Naive thymus-derived CD4-positive, alpha-beta T cell (primary cell): Measurements from ENCODE around the gene EFHC1. TPM values are rescaled to one million over a fixed set of nuclear protein-coding genes. Genes with fewer than 3 reads are reported as not detected.

Source experiments
- ATAC-seq: fragments of 150-1000 bp; cut with Tn5 transposase; 2 replicates; pipeline ENCODE4 v1.10.0; 2021; ENCODE audit warnings: mild to moderate bottlenecking, moderate library complexity
- CTCF ChIA-PET: fragments of 350-600 bp; sonication (Branson Sonifier 250); formaldehyde crosslinking; loops from one replicate; lab custom pipeline; 2021; ENCODE audit warnings: antibody characterized with exemption; lab: Charles Lee
- POLR2A ChIA-PET: fragments of 350-600 bp; sonication (Branson Sonifier 250); formaldehyde crosslinking; loops from one replicate; lab custom pipeline; 2021; ENCODE audit warnings: antibody characterized with exemption, inconsistent platforms; lab: Charles Lee
- DNase-seq, 9 donors: peaks; one replicate each; pipeline versions ENCODE4 v3.0.0 to v3.0.0-alpha.2; 2020 to 2022; ENCODE audit warnings: mixed read lengths in 1 of 9
- H3K27ac ChIP-seq: one replicate; pipeline ENCODE4 v1.7.0; 2013; ENCODE audit warnings: mild to moderate bottlenecking, low read depth, low read length, moderate library complexity
- H3K27me3 ChIP-seq, 2 donors: one replicate each; pipeline ENCODE4 v1.7.0; 2013; ENCODE audit warnings: low read length in 2 of 2, mild to moderate bottlenecking in 2 of 2, moderate library complexity in 2 of 2; ENCODE audit not compliant: control insufficient read depth in 2 of 2, insufficient read depth in 2 of 2
- H3K36me3 ChIP-seq, 3 experiments: 1 replicate in 2 of 3; 2 replicates in 1 of 3; pipeline ENCODE4 v1.7.0; 2013; ENCODE audit warnings: low read length in 3 of 3, mild to moderate bottlenecking in 3 of 3, moderate library complexity in 1 of 3; ENCODE audit not compliant: insufficient read depth in 3 of 3, control insufficient read depth in 2 of 3
- H3K4me1 ChIP-seq, 2 donors: one replicate each; pipeline ENCODE4 v1.7.0; 2013; ENCODE audit warnings: low read length in 2 of 2, mild to moderate bottlenecking in 2 of 2, moderate library complexity in 1 of 2; ENCODE audit not compliant: control insufficient read depth in 2 of 2, insufficient read depth in 2 of 2
- H3K4me3 ChIP-seq: 2 replicates; pipeline ENCODE4 v1.7.0; 2013; ENCODE audit warnings: mild to moderate bottlenecking, low read length
- H3K9me3 ChIP-seq, 3 experiments: 1 replicate in 2 of 3; 2 replicates in 1 of 3; pipeline ENCODE4 v1.7.0; 2013; ENCODE audit warnings: low read length in 3 of 3; ENCODE audit not compliant: control insufficient read depth in 2 of 3
- H3K27ac Mint-ChIP-seq, 9 donors: one replicate each; pipeline ENCODE4 v1.8.0; 2020 to 2022; ENCODE audit warnings: mixed read lengths in 9 of 9, mild to moderate bottlenecking in 8 of 9, moderate library complexity in 5 of 9, inconsistent platforms in 2 of 9
- H3K27me3 Mint-ChIP-seq, 5 donors: one replicate each; pipeline ENCODE4 v1.8.0; 2021 to 2022; ENCODE audit warnings: mixed read lengths in 5 of 5, mild to moderate bottlenecking in 1 of 5
- H3K36me3 Mint-ChIP-seq, 5 donors: one replicate each; pipeline ENCODE4 v1.8.0; 2020 to 2022; ENCODE audit warnings: mixed read lengths in 5 of 5, mild to moderate bottlenecking in 3 of 5, inconsistent platforms in 1 of 5
- H3K4me1 Mint-ChIP-seq, 7 donors: one replicate each; pipeline ENCODE4 v1.8.0; 2020 to 2022; ENCODE audit warnings: mixed read lengths in 7 of 7, mild to moderate bottlenecking in 3 of 7, inconsistent platforms in 1 of 7
- H3K4me3 Mint-ChIP-seq, 10 donors: one replicate each; pipeline ENCODE4 v1.8.0; 2020 to 2022; ENCODE audit warnings: mild to moderate bottlenecking in 10 of 10, mixed read lengths in 10 of 10, moderate library complexity in 6 of 10, inconsistent platforms in 2 of 10
- H3K9me3 Mint-ChIP-seq, 11 donors: one replicate each; pipeline ENCODE4 v1.8.0; 2020 to 2022; ENCODE audit warnings: mixed read lengths in 11 of 11, mild to moderate bottlenecking in 4 of 11, inconsistent platforms in 1 of 11, moderate library complexity in 1 of 11
- intact Hi-C, 2 donors: fragments of 100-400 bp; cut with micrococcal nuclease; formaldehyde crosslinking; loops; one replicate each; pipeline ENCODE4 v1.15.1; 2023
- polyA plus RNA-seq, 2 donors: library from polyadenylated mRNA; unstranded; fragments of 300-500 nt; fragmentation: Illumina TruSeq; gene quantifications; one replicate each; pipeline ENCODE4 v1.2.3, GENCODE V29; 2021
- total RNA-seq, 6 experiments: library from RNA in 5 of 6; stranded (reverse) in 5 of 6; gene quantifications; 1 replicate in 5 of 6; 2 replicates in 1 of 6; pipeline ENCODE4 v1.2.3 and lab custom pipeline; 2021 to 2026

EFHC1 gene
- total and polyA plus RNA-seq, 7 experiments from 2014 or later = 1.9 to 13.8 (median 5.8) TPM

DNA sequence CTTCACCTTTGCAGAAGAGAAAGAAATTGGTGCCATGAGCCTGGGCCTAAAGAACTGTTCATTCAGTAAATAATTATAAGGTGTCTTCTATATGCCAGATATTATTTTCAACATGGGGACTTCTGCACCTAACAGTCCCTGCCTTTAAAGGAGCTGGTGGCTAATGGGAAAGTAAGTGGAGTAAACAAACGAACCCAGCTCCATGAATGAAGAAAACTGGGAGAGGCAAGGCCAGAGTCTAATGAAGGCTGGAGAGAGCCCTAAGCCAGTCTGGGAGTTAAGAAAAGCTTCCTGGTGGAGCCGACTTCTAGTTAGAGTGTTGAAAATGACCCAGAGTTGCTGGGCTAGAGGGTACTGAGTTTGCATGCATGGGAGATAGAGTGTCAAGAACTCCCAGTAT, 24.2 kb upstream of the EFHC1 start:
- H3K4me3 ChIP-seq = no peak overlapping the region
- POLR2A ChIA-PET = interaction anchor here (0.6 to 6.4 kb wide), 5 partner anchors 15 to 183 kb away, joined by 3 to 89 read pairs (median 12); partner anchors contain the start of genes MCM3 and PAQR8

DNA sequence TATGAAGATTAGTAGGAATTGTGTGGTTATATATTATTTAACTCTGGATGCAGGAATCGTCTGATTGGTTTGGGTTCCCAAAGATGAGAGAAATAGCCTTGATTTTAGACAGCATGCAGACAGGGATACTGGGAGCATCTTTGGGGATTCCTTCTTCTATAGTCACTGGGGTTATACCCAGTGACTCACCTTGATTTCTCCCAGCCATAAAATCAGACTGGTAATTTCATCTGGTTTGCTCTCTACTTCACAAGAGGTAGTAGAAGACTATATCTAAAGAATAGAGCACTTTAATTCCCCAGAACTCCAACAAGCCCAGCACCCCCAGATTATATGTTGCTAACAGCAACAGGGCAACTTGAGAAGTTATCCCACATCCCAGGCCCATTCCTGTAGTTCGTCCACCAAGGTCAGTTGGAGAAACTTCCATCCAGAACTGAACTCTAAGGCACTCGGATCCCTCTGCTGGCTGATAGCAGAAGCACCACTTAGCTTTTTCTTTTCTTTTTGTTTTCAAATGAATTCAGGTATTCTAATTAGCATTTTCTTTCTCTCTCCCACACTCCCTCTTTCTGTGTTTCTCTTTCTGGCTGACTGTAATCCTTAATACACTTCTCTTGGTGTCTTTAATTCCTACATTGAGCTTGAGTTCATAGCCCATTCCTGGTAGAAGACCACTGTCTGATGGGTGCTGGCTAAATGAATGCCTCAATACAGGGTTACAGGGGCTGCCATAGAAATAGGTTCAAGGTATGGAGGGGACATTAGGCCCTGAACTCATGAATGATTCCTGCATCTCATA, 20.4 kb upstream of the EFHC1 start:
- Histone ChIP-seq H3K4me3 (no peak overlapping the region), H3K27me3 (no peaks in the 10 kb centered on the region), H3K36me3 (peaks cover 5 to 20% (median 10%) of the 10 kb centered on the region in 3 experiments), H3K4me1 (peaks cover 48 to 70% of the 10 kb centered on the region in 2 donors), H3K27ac (peak overlapping the region; percentile 89), H3K9me3 (no peaks in the 10 kb centered on the region)
- H3K4me3 Mint-ChIP-seq = peak overlapping the region; percentile 26 to 84 (median 74)
- H3K4me1 Mint-ChIP-seq = peaks cover 40 to 96% (median 77%) of the 10 kb centered on the region in 7 donors
- H3K36me3 Mint-ChIP-seq = peaks cover 21 to 31% (median 22%) of the 10 kb centered on the region in 5 donors
- ATAC-seq (peak; percentile 58), DNase-seq (peak in 7 of 9 donors; percentile 21 to 60 (median 48))
- intact Hi-C loops = loop anchor here (1.0 to 10.0 kb wide), 18 partner anchors 8 to 1145 kb away; partner anchors contain the start of genes EFHC1 (in 1 of the 2), GCLC (in 1 of the 2), GSTA4 (in 1 of the 2) and PAQR8 (in 1 of the 2)
- ChIA-PET CTCF (interaction anchor here (0.7 to 9.3 kb wide), 19 partner anchors 11 to 263 kb away, joined by 3 to 88 read pairs (median 4); partner anchors contain the start of genes EFHC1, MCM3 and PAQR8), POLR2A (interaction anchor here (0.9 to 6.4 kb wide), 19 partner anchors 9 to 115 kb away, joined by 3 to 89 read pairs (median 6); partner anchors contain the start of genes MCM3 and PAQR8)
- H3K27me3 Mint-ChIP-seq = peaks cover 0 to 3% (median 0%) of the 10 kb centered on the region in 5 donors
- peaks cover 0 to 13% (median 2%) of the 10 kb centered on the region in 11 donors for H3K9me3 Mint-ChIP-seq
- peak overlapping the region; percentile 91 to 100 (median 96) for H3K27ac Mint-ChIP-seq

More for the DNA sequence above, 24.2 kb upstream of the EFHC1 start:
- intact Hi-C loops = loop anchor here (10.0 kb wide), 3 partner anchors 599 to 1149 kb away; partner anchors contain the start of genes GCLC (in 1 of the 2) and GSTA4 (in 1 of the 2)
- no peaks in the 10 kb centered on the region for H3K9me3 ChIP-seq
- peaks cover 0 to 9% (median 0%) of the 10 kb centered on the region in 5 donors for H3K27me3 Mint-ChIP-seq
- ATAC-seq = no peak
- peaks cover 81 to 96% of the 10 kb centered on the region in 2 donors for H3K4me1 ChIP-seq
- peak overlapping the region; percentile 91 to 100 (median 96) for H3K27ac Mint-ChIP-seq
- peaks cover 0 to 13% (median 2%) of the 10 kb centered on the region in 11 donors for H3K9me3 Mint-ChIP-seq
- H3K4me1 Mint-ChIP-seq = peaks cover 51 to 99% (median 89%) of the 10 kb centered on the region in 7 donors
- H3K27me3 ChIP-seq = no peaks in the 10 kb centered on the region
- H3K4me3 Mint-ChIP-seq = peak overlapping the region in 9 of 10 donors; percentile 5 to 84 (median 72)
- DNase-seq = no peak
- CTCF ChIA-PET = interaction anchor here (1.0 to 7.1 kb wide), 3 partner anchors 31 to 110 kb away, joined by 3 to 88 read pairs (median 72); partner anchors contain the start of genes MCM3 and PAQR8
- peaks cover 0 to 26% (median 10%) of the 10 kb centered on the region in 5 donors for H3K36me3 Mint-ChIP-seq
- peak overlapping the region; percentile 89 for H3K27ac ChIP-seq
- no peaks in the 10 kb centered on the region for H3K36me3 ChIP-seq

DNA sequence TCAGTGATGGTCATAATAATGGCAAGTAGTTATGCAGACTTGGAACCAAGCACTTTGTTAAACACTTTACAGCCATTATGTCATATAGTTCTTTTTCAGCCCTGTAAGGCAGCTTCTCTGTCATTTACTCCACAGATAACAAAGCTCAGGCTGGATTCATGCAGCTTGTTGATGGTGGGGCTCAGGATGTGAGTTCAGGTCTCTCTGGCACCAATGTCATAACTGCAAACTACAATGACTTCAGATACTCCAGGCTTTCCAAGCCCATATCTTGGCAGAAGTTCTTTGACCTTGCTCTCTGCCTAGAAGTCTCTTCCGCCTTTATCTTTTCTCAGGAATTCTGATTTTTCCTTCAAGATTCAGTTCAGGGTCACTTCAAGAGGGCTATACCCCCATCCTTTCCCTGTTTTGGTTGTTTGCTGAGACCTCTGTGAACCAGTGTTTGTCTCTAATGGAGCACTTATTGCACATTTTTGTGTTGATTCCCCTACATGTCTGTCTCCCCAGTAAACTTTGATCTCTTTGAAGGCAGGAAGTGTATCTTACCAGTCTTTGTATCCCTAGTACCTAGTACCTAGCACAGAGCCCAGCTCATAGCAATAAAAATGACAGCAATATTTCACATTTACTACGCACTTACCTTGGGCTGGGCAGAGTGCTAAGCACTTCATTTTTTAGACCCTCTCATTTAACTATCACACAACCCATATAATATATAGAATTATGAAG, 19.7 kb upstream of the EFHC1 start:
- intact Hi-C loops = loop anchor here (1.0 to 5.0 kb wide), 10 partner anchors 11 to 338 kb away; partner anchors contain the start of genes EFHC1 (in 1 of the 2) and PAQR8 (in 1 of the 2)
- Histone ChIP-seq H3K27me3 (no peaks in the 10 kb centered on the region), H3K9me3 (no peaks in the 10 kb centered on the region), H3K4me3 (no peak overlapping the region), H3K4me1 (peaks cover 43 to 63% of the 10 kb centered on the region in 2 donors), H3K36me3 (peaks cover 5 to 28% (median 10%) of the 10 kb centered on the region in 3 experiments), H3K27ac (peak overlapping the region; percentile 89)
- peaks cover 0 to 13% (median 2%) of the 10 kb centered on the region in 11 donors for H3K9me3 Mint-ChIP-seq
- DNase-seq = peak in 5 of 9 donors; percentile 25 to 55 (median 52)
- peaks cover 40 to 97% (median 78%) of the 10 kb centered on the region in 7 donors for H3K4me1 Mint-ChIP-seq
- peak; percentile 54 for ATAC-seq
- POLR2A ChIA-PET = interaction anchor here (0.7 to 6.4 kb wide), 21 partner anchors 9 to 116 kb away, joined by 3 to 89 read pairs (median 6); partner anchors contain the start of genes MCM3 and PAQR8
- H3K36me3 Mint-ChIP-seq = peaks cover 22 to 33% (median 24%) of the 10 kb centered on the region in 5 donors
- peak overlapping the region; percentile 23 to 83 (median 74) for H3K4me3 Mint-ChIP-seq
- H3K27ac Mint-ChIP-seq = peak overlapping the region; percentile 39 to 100 (median 96)
- H3K27me3 Mint-ChIP-seq = peaks cover 0 to 3% (median 0%) of the 10 kb centered on the region in 5 donors
- CTCF ChIA-PET = interaction anchor here (0.8 to 9.3 kb wide), 20 partner anchors 11 to 263 kb away, joined by 3 to 88 read pairs (median 4); partner anchors contain the start of genes EFHC1, MCM3 and PAQR8

DNA sequence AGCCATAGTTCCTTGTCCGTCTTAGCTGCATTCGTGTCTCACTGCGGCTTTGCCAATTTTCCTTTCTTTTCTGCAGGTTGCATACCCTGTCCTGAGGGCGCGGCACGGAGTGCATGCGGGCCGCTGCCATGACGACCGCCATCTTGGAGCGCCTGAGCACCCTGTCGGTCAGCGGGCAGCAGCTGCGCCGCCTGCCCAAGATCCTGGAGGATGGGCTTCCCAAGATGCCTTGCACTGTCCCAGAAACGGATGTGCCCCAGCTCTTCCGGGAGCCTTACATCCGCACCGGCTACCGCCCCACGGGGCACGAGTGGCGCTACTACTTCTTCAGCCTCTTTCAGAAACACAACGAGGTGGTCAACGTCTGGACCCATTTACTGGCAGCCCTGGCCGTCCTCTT, 17.1 kb upstream of the EFHC1 start:
- H3K36me3 Mint-ChIP-seq = peaks cover 10 to 30% (median 23%) of the 10 kb centered on the region in 5 donors
- CTCF ChIA-PET = interaction anchor here (0.7 to 9.3 kb wide), 5 partner anchors 13 to 260 kb away, joined by 3 to 83 read pairs (median 3); partner anchors contain the start of genes EFHC1 and MCM3
- Histone ChIP-seq H3K27ac (no peak overlapping the region), H3K27me3 (no peaks in the 10 kb centered on the region), H3K9me3 (no peaks in the 10 kb centered on the region), H3K4me3 (no peak overlapping the region), H3K36me3 (peaks cover 5 to 28% (median 10%) of the 10 kb centered on the region in 3 experiments), H3K4me1 (peaks cover 19 to 38% of the 10 kb centered on the region in 2 donors)
- H3K27ac Mint-ChIP-seq = peak overlapping the region in 8 of 9 donors; percentile 72 to 100 (median 86)
- no peaks in the 10 kb centered on the region for H3K27me3 Mint-ChIP-seq
- H3K9me3 Mint-ChIP-seq = no peaks in the 10 kb centered on the region
- peak overlapping the region in 1 of 10 donors; percentile 27 for H3K4me3 Mint-ChIP-seq
- ATAC-seq (no peak), DNase-seq (no peak)
- POLR2A ChIA-PET = interaction anchor here (0.6 to 4.0 kb wide), 6 partner anchors 13 to 116 kb away, joined by 3 to 20 read pairs (median 4); partner anchors contain the start of gene EFHC1
- intact Hi-C loops = loop anchor here in 1 of 2 donors (5.0 kb wide), 1 partner anchor 341 kb away; no protein-coding TSS in a partner anchor
- peaks cover 22 to 94% (median 69%) of the 10 kb centered on the region in 7 donors for H3K4me1 Mint-ChIP-seq

DNA sequence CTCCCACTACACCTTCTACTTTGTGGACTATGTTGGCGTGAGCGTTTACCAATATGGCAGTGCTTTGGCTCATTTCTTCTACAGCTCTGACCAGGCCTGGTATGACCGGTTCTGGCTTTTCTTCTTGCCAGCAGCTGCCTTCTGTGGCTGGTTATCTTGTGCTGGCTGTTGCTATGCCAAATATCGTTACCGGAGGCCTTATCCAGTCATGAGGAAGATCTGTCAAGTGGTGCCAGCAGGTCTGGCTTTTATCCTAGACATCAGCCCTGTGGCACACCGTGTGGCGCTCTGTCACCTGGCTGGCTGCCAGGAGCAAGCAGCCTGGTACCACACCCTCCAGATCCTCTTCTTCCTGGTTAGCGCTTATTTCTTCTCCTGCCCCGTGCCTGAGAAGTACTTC, 16.5 kb upstream of the EFHC1 start:
- POLR2A ChIA-PET = interaction anchor here (0.7 to 1.1 kb wide), 3 partner anchors 14 to 117 kb away, joined by 4 read pairs; no protein-coding TSS in a partner anchor
- H3K27ac Mint-ChIP-seq = peak overlapping the region in 8 of 9 donors; percentile 54 to 100 (median 81)

More for the DNA sequence above, 16.5 kb upstream of the EFHC1 start:
- intact Hi-C loops = loop anchor here in 1 of 2 donors (5.0 kb wide), 1 partner anchor 341 kb away; no protein-coding TSS in a partner anchor
- peaks cover 10 to 30% (median 23%) of the 10 kb centered on the region in 5 donors for H3K36me3 Mint-ChIP-seq
- no peaks in the 10 kb centered on the region for H3K27me3 Mint-ChIP-seq
- peak overlapping the region; percentile 44 for H3K27ac ChIP-seq
- CTCF ChIA-PET = interaction anchor here (0.5 to 9.3 kb wide), 5 partner anchors 14 to 259 kb away, joined by 3 to 83 read pairs (median 3); partner anchors contain the start of genes EFHC1 and MCM3
- H3K4me1 ChIP-seq = peaks cover 16 to 33% of the 10 kb centered on the region in 2 donors
- H3K4me1 Mint-ChIP-seq = peaks cover 19 to 92% (median 68%) of the 10 kb centered on the region in 7 donors
- H3K9me3 Mint-ChIP-seq = no peaks in the 10 kb centered on the region
- DNase-seq = no peak
- no peaks in the 10 kb centered on the region for H3K9me3 ChIP-seq
- no peak for ATAC-seq
- peak overlapping the region in 3 of 10 donors; percentile 2 to 27 (median 15) for H3K4me3 Mint-ChIP-seq
- peaks cover 5 to 28% (median 10%) of the 10 kb centered on the region in 3 experiments for H3K36me3 ChIP-seq
- H3K4me3 ChIP-seq = no peak overlapping the region
- no peaks in the 10 kb centered on the region for H3K27me3 ChIP-seq
